Upper lobe of left lung (tissue), 6 donors: ENCODE results near the gene S1PR4. TPM values are rescaled to one million over a fixed set of nuclear protein-coding genes. Genes with fewer than 3 reads are reported as not detected.

Source experiments
- ATAC-seq, 2 donors: fragments of 200-7000 bp; cut with Tn5 transposase; one replicate each; pipeline ENCODE4 v1.9.1; 2022; ENCODE audit warnings: mild to moderate bottlenecking in 2 of 2, moderate library complexity in 2 of 2; ENCODE audit not compliant: low FRiP score in 2 of 2
- DNase-seq, 2 donors: peaks; one replicate each; pipeline ENCODE4 v3.0.0-alpha.2; 2019 to 2020
- H3K27ac ChIP-seq, 4 donors: fragments of 200-600 bp; sonication (generic); one replicate each; pipeline ENCODE4 v1.5.1; 2016 to 2019
- H3K27me3 ChIP-seq, 4 donors: fragments of 200-600 bp; sonication (generic); one replicate each; pipeline ENCODE4 v1.5.1; 2017 to 2019
- H3K36me3 ChIP-seq, 4 donors: fragments of 200-600 bp; sonication (generic); one replicate each; pipeline ENCODE4 v1.5.1; 2016 to 2019
- H3K4me1 ChIP-seq, 4 donors: fragments of 200-600 bp; sonication (generic); one replicate each; pipeline ENCODE4 v1.5.1; 2018 to 2019
- H3K4me3 ChIP-seq, 4 donors: fragments of 200-600 bp; sonication (generic); one replicate each; pipeline ENCODE4 v1.5.1; 2017 to 2019; ENCODE audit warnings: mild to moderate bottlenecking in 2 of 4, moderate library complexity in 1 of 4
- H3K9me3 ChIP-seq, 4 donors: fragments of 200-600 bp; sonication (generic); one replicate each; pipeline ENCODE4 v1.5.1; 2018 to 2019
- EP300 ChIP-seq, 4 donors: sonication (generic); formaldehyde crosslinking; IDR thresholded peaks; one replicate each; pipeline ENCODE4 v1.5.1; 2017; ENCODE audit warnings: antibody characterized with exemption in 4 of 4, control low read depth in 2 of 4
- POLR2A ChIP-seq, 4 donors: fragments of 450-650 bp; IDR thresholded peaks; one replicate each; pipeline ENCODE4 v1.5.1; 2016 to 2017; ENCODE audit warnings: antibody characterized with exemption in 4 of 4, mild to moderate bottlenecking in 2 of 4
- POLR2AphosphoS5 ChIP-seq, 2 donors: sonication (generic); formaldehyde crosslinking; IDR thresholded peaks; one replicate each; pipeline ENCODE4 v1.5.1; 2017; ENCODE audit warnings: antibody characterized with exemption in 2 of 2
- WGBS, 2 donors: methylation state at CpG; one replicate each; pipeline ENCODE4 v1.1.5; 2017 to 2018; 5-methylcytosine and 5-hydroxymethylcytosine counted together
- total RNA-seq, 6 donors: library from RNA; depleted of rRNA in 4 of 6; stranded (reverse); fragments of >200 nt in 4 of 6; gene quantifications; one replicate each; pipeline versions ENCODE4 v1.1.0 to v1.2.1, GENCODE V29; 2016 to 2021
- TF ChIP-seq, protein P1 (sequence below), 6 experiments: fragments of 450-650 bp in 4 of 6; fragments of 200-600 bp in 2 of 6; sonication (generic) in 2 of 6; IDR thresholded peaks; one replicate each; pipeline ENCODE4 v1.5.1; 2016 to 2019; ENCODE audit warnings: antibody characterized with exemption in 6 of 6
- donor health status: DM: no; HTN: no; CAD: no; lungs with moderate emphysema.
- donor health status: DM: no; HTN: yes; CAD: no; lungs with severe emphysema.

Gene S1PR4
- total RNA-seq, 6 donors from 2014 or later: 19.1 to 41.6 (median 33.7) TPM

DNA sequence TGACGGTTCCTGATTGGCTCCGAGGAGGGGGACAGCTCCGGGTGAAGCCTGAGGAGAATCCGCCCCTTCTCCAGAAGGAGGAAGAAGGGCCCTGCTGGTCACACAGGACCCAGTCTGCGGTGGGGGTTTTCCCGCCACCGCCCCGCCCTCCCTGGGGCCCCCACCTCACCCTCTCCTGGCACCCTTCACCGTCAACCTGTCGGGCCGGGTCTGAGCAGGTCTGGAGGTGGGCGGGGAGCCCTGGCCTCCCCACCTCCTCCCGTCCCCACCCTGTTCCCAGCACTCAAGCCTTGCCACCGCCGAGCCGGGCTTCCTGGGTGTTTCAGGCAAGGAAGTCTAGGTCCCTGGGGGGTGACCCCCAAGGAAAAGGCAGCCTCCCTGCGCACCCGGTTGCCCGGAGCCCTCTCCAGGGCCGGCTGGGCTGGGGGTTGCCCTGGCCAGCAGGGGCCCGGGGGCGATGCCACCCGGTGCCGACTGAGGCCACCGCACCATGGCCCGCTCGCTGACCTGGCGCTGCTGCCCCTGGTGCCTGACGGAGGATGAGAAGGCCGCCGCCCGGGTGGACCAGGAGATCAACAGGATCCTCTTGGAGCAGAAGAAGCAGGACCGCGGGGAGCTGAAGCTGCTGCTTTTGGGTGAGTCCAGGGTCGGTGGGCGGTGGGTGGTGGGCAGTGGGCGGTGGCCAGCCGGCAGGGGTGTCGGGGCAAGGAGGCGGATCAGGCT lies 42.4 kb upstream of the S1PR4 start, which contains the start of gene GNA15:
TSS of gene GNA15 (plus strand) at position 73 of the 723 bp plus-strand sequence. CDS start at position 491, 418 bp downstream.
- 52 to 57% methylated on average over 13 to 22 of the region's 40 CpGs for WGBS, 2 donors
- H3K27me3 ChIP-seq: no peaks in the 10 kb centered on the region
- peaks cover 14 to 39% (median 27%) of the 10 kb centered on the region in 4 donors for H3K4me1 ChIP-seq
- H3K36me3 ChIP-seq: no peaks in the 10 kb centered on the region
- TF ChIP-seq POLR2A (IDR thresholded peaks at IDR 0.05) (peak in 1 of 4 donors; percentile 58), POLR2AphosphoS5 (IDR thresholded peaks at IDR 0.05) (peak; percentile 37 to 56), EP300 (IDR thresholded peaks at IDR 0.05) (no peak)
- TF ChIP-seq, protein P1, sequence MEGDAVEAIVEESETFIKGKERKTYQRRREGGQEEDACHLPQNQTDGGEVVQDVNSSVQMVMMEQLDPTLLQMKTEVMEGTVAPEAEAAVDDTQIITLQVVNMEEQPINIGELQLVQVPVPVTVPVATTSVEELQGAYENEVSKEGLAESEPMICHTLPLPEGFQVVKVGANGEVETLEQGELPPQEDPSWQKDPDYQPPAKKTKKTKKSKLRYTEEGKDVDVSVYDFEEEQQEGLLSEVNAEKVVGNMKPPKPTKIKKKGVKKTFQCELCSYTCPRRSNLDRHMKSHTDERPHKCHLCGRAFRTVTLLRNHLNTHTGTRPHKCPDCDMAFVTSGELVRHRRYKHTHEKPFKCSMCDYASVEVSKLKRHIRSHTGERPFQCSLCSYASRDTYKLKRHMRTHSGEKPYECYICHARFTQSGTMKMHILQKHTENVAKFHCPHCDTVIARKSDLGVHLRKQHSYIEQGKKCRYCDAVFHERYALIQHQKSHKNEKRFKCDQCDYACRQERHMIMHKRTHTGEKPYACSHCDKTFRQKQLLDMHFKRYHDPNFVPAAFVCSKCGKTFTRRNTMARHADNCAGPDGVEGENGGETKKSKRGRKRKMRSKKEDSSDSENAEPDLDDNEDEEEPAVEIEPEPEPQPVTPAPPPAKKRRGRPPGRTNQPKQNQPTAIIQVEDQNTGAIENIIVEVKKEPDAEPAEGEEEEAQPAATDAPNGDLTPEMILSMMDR (IDR thresholded peaks at IDR 0.05): no peak
- no peaks in the 10 kb centered on the region for H3K9me3 ChIP-seq
- DNase-seq (peak; percentile 85 to 90), ATAC-seq (peak; percentile 74 to 88)
- peak within 1 kb of the TSS in 3 of 4 donors; percentile 42 to 56 (median 56) for H3K4me3 ChIP-seq
- peak within 1 kb of the TSS; percentile 75 to 90 (median 83) for H3K27ac ChIP-seq

DNA sequence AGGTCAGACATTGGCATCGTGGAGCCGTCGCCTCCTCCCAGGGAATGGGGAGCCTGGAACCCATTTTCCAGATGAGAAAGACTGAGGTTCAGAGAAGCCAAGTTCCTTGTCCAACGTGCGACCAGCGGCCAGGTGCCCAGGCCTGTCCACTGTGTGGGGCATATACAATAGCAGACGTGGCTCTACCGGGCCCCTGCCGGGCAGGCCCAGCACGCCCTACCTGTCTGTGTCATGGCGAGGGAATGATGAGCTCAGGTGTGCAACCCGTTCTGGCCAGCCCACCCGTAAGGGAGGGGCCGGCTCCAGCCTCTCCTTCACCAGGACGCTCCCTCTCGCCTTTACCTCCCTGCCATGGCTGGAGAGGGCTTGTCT lies 41.9 kb upstream of the S1PR4 start:
- no peak for TF ChIP-seq POLR2AphosphoS5 (IDR thresholded peaks at IDR 0.05)
- TF ChIP-seq POLR2A (IDR thresholded peaks at IDR 0.05): no peak
- no peak for TF ChIP-seq EP300 (IDR thresholded peaks at IDR 0.05)
- TF ChIP-seq, protein P1 (IDR thresholded peaks at IDR 0.05): no peak
- Histone ChIP-seq H3K9me3 (no peaks in the 10 kb centered on the region), H3K4me1 (peaks cover 19 to 44% (median 33%) of the 10 kb centered on the region in 4 donors), H3K36me3 (no peaks in the 10 kb centered on the region), H3K27ac (peak overlapping the region; percentile 75 to 90 (median 83)), H3K27me3 (no peaks in the 10 kb centered on the region), H3K4me3 (peak overlapping the region in 3 of 4 donors; percentile 42 to 56 (median 56))
- 27 to 53% methylated on average over 5 to 12 of the region's 16 CpGs for WGBS, 2 donors
- peak; percentile 5 to 24 for ATAC-seq
- DNase-seq: peak in 1 of 2 donors; percentile 81

DNA sequence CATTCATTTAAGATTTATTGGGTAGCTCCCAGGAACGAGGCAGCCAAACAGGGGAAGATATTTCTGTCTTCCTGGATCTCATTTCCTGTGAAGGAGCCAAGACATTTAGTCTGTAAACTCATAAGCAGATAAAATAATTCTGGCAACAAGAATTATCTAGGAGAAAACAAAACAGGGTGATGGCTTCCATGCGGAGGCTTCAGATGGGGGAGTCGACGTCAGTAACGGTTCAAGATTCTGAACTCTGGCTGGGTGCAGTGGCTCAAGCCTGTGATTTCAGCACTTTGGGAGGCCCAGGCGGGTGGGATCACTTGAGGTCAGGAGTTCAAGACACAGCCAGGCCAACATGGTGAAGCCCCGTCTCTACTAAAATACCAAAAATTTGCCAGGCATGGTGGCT lies 41.5 kb upstream of the S1PR4 start:
- Histone ChIP-seq H3K4me1 (peaks cover 24 to 49% (median 35%) of the 10 kb centered on the region in 4 donors), H3K36me3 (no peaks in the 10 kb centered on the region), H3K27ac (peak overlapping the region in 3 of 4 donors; percentile 75 to 90 (median 86)), H3K9me3 (no peaks in the 10 kb centered on the region), H3K27me3 (no peaks in the 10 kb centered on the region), H3K4me3 (peak overlapping the region in 3 of 4 donors; percentile 42 to 56 (median 56))
- 26 to 50% methylated on average over 7 of the region's 7 CpGs for WGBS, 2 donors
- ATAC-seq (no peak), DNase-seq (no peak)
- TF ChIP-seq EP300 (IDR thresholded peaks at IDR 0.05) (no peak), POLR2AphosphoS5 (IDR thresholded peaks at IDR 0.05) (no peak), POLR2A (IDR thresholded peaks at IDR 0.05) (no peak)

DNA sequence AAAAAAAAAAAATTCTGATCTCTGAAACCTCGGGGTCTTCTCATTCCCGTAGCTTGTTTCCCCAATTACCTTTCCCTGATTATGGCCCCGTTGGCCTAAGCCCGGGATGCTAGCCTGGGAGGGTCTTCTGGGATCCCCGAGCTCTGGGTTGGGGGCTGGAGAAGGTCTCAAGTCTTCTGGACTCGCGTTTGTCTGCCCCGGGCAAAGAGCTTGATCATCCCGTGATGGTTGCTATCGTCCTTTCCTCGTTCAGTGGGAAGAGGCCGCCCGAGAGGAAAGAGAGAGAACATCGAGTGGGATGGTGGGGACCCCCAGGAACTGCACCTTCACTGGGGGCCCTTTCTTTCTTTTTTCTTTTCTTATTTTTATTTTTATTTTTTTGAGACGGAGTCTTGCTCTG lies 40.3 kb upstream of the S1PR4 start:
- Histone ChIP-seq H3K27ac (no peak overlapping the region), H3K36me3 (no peaks in the 10 kb centered on the region), H3K9me3 (no peaks in the 10 kb centered on the region), H3K27me3 (no peaks in the 10 kb centered on the region), H3K4me1 (peaks cover 34 to 54% (median 37%) of the 10 kb centered on the region in 4 donors), H3K4me3 (no peak overlapping the region)
- WGBS, 2 donors: 77 to 79% methylated on average over 15 of the region's 15 CpGs
- ATAC-seq (no peak), DNase-seq (no peak)
- TF ChIP-seq EP300 (IDR thresholded peaks at IDR 0.05) (no peak), POLR2A (IDR thresholded peaks at IDR 0.05) (no peak), POLR2AphosphoS5 (IDR thresholded peaks at IDR 0.05) (no peak)
- TF ChIP-seq, protein P1 (IDR thresholded peaks at IDR 0.05): no peak

DNA sequence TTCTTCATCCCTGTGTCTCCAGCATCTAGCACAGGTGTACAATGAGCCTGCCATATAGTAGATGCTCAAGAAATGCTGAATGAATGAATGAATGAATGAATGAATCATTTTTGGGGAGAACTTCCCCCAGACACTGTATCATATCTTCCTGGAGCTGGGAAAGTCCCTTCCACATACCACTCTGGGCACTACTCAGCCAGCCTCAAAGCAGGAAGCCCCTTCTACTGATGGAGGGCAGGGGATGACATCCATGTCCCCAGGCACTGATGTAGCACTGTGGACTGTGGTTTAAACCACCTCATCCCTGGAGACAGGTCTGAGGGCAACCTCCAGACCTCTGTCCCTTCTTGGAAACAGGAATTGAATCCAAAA lies 37.9 kb upstream of the S1PR4 start:
- H3K36me3 ChIP-seq: no peaks in the 10 kb centered on the region
- ATAC-seq (no peak), DNase-seq (no peak)
- TF ChIP-seq POLR2A (IDR thresholded peaks at IDR 0.05): no peak
- no peak for TF ChIP-seq POLR2AphosphoS5 (IDR thresholded peaks at IDR 0.05)
- H3K4me1 ChIP-seq: peaks cover 31 to 48% (median 37%) of the 10 kb centered on the region in 4 donors
- no peaks in the 10 kb centered on the region for H3K27me3 ChIP-seq
- peak overlapping the region; percentile 80 to 91 (median 86) for H3K27ac ChIP-seq
- H3K4me3 ChIP-seq: no peak overlapping the region
- H3K9me3 ChIP-seq: no peaks in the 10 kb centered on the region
